Neuronal stem cell (in vitro differentiated cells): ENCODE measurements around the gene SLCO3A1.
A peak's percentile ranks its signal among the peaks of the same experiment; 100 is the strongest.

ENCODE experiments used
- DNase-seq: peaks from one replicate; pipeline ENCODE4 v3.0.0-alpha.2; 2013; ENCODE audit warnings: low spot score
- H2AFZ ChIP-seq: one replicate; pipeline ENCODE4 v1.6.1; 2013; ENCODE audit warnings: mild to moderate bottlenecking, low read length, inconsistent platforms
- H2AK5ac ChIP-seq: 2 replicates; pipeline ENCODE4 v1.6.1; 2013; ENCODE audit warnings: low read depth, mild to moderate bottlenecking, inconsistent platforms, low read length, moderate library complexity, mixed read lengths
- H2BK120ac ChIP-seq: 2 replicates; pipeline ENCODE4 v1.6.1; 2013; ENCODE audit warnings: low read depth, mild to moderate bottlenecking, inconsistent platforms, low read length, moderate library complexity, mixed read lengths
- H2BK12ac ChIP-seq: one replicate; pipeline ENCODE4 v1.6.1; 2013; ENCODE audit warnings: low read length, inconsistent platforms
- H2BK15ac ChIP-seq: 2 replicates; pipeline ENCODE4 v1.6.1; 2013; ENCODE audit warnings: mild to moderate bottlenecking, low read length, inconsistent platforms, mixed read lengths
- H2BK5ac ChIP-seq: one replicate; pipeline ENCODE4 v1.6.1; 2013; ENCODE audit warnings: inconsistent platforms, mild to moderate bottlenecking, low read length, moderate library complexity
- H3K14ac ChIP-seq: one replicate; pipeline ENCODE4 v1.6.1; 2013; ENCODE audit warnings: low read length, inconsistent platforms
- H3K18ac ChIP-seq: 2 replicates; pipeline ENCODE4 v1.6.1; 2013; ENCODE audit warnings: low read length, inconsistent platforms
- H3K23ac ChIP-seq: 2 replicates; pipeline ENCODE4 v1.6.1; 2013; ENCODE audit warnings: low read depth, mild to moderate bottlenecking, mixed read lengths, low read length, inconsistent platforms; ENCODE audit not compliant: poor library complexity
- H3K27ac ChIP-seq: replicated peaks from 3 replicates; pipeline ENCODE4 v1.5.1; 2013; ENCODE audit warnings: low read length, inconsistent platforms
- H3K27me3 ChIP-seq, 3 experiments: 2 replicates each; pipeline ENCODE4 v1.6.1; 2013; ENCODE audit warnings: low read length in 3 of 3, mild to moderate bottlenecking in 2 of 3, inconsistent platforms in 1 of 3, low read depth in 1 of 3, mixed read lengths in 1 of 3, moderate library complexity in 1 of 3; ENCODE audit not compliant: control insufficient read depth in 3 of 3, insufficient read depth in 3 of 3
- H3K36me3 ChIP-seq, 2 donors: replicated peaks in 1 of 2; 2 replicates each; pipeline ENCODE4 v1.6.1; 2013; ENCODE audit warnings: low read length in 2 of 2; ENCODE audit not compliant: control insufficient read depth in 2 of 2, insufficient read depth in 2 of 2
- H3K4ac ChIP-seq: 2 replicates; pipeline ENCODE4 v1.6.1; 2013; ENCODE audit warnings: inconsistent platforms, mild to moderate bottlenecking, low read length, moderate library complexity
- H3K4me1 ChIP-seq, 2 donors: 1 replicate in 1 of 2; 2 replicates in 1 of 2; pipeline ENCODE4 v1.6.1; 2013; ENCODE audit warnings: low read length in 2 of 2, low read depth in 1 of 2; ENCODE audit not compliant: control insufficient read depth in 2 of 2, insufficient read depth in 1 of 2
- H3K4me2 ChIP-seq: one replicate; pipeline ENCODE4 v1.6.1; 2013; ENCODE audit warnings: mild to moderate bottlenecking, low read length, inconsistent platforms; ENCODE audit not compliant: insufficient read depth, poor library complexity, severe bottlenecking
- H3K4me3 ChIP-seq, 2 donors: 2 replicates each; pipeline ENCODE4 v1.5.1; 2013; ENCODE audit warnings: low read length in 2 of 2, mild to moderate bottlenecking in 2 of 2, inconsistent platforms in 1 of 2, moderate library complexity in 1 of 2
- H3K79me1 ChIP-seq: one replicate; pipeline ENCODE4 v1.6.1; 2013; ENCODE audit warnings: low read depth, mild to moderate bottlenecking, inconsistent platforms, low read length, moderate library complexity
- H3K9ac ChIP-seq: one replicate; pipeline ENCODE4 v1.6.1; 2013; ENCODE audit warnings: mild to moderate bottlenecking, low read depth, low read length, inconsistent platforms; ENCODE audit not compliant: poor library complexity
- H3K9me3 ChIP-seq, 2 donors: replicated peaks in 1 of 2; 2 replicates each; pipeline versions ENCODE3 to v1.6.1; 2013; ENCODE audit warnings: low read length in 2 of 2, mild to moderate bottlenecking in 2 of 2, inconsistent platforms in 1 of 2, low read depth in 1 of 2, mixed read lengths in 1 of 2, moderate library complexity in 1 of 2; ENCODE audit not compliant: control insufficient read depth in 2 of 2, insufficient read depth in 1 of 2
- H4K8ac ChIP-seq: one replicate; pipeline ENCODE4 v1.6.1; 2013; ENCODE audit warnings: low read depth, mild to moderate bottlenecking, inconsistent platforms, low read length, moderate library complexity
- H4K91ac ChIP-seq: one replicate; pipeline ENCODE4 v1.6.1; 2013; ENCODE audit warnings: low read length, low read depth, mild to moderate bottlenecking, inconsistent platforms; ENCODE audit not compliant: poor library complexity
- WGBS, 2 donors: extraction: QIAGEN DNeasy Blood & Tissue Kit; methylation state at CpG; one replicate each; pipeline ENCODE4 v1.1.7; 2013; ENCODE audit warnings: missing lambda C conversion rate in 2 of 2, mixed read lengths in 1 of 2; ENCODE audit not compliant: insufficient read length in 2 of 2, insufficient replicate concordance in 1 of 2; ENCODE audit errors: extremely low coverage in 2 of 2; 5-methylcytosine and 5-hydroxymethylcytosine counted together

The SLCO3A1 gene

GRCh38 chr15:92000709-92001108 lies 147.2 kb downstream of the SLCO3A1 start:
- no peak overlapping the region for H2BK15ac ChIP-seq
- no peak overlapping the region for H3K23ac ChIP-seq
- no peak overlapping the region for H3K14ac ChIP-seq
- no peaks in the 10 kb centered on the region for H3K9me3 ChIP-seq
- H3K4me2 ChIP-seq = no peak overlapping the region
- H4K91ac ChIP-seq = no peak overlapping the region
- H3K4ac ChIP-seq = no peak overlapping the region
- no peak overlapping the region for H2BK12ac ChIP-seq
- H2BK120ac ChIP-seq = no peak overlapping the region
- no peak overlapping the region for H2BK5ac ChIP-seq
- no peak overlapping the region for H3K18ac ChIP-seq
- no peaks in the 10 kb centered on the region for H3K79me1 ChIP-seq
- no peaks in the 10 kb centered on the region for H3K36me3 ChIP-seq
- no CpG with 5 or more reads among the region's 6 CpGs for whole genome bisulfite sequencing, 2 donors
- H3K4me1 ChIP-seq = peaks cover 2 to 6% of the 10 kb centered on the region in 2 donors
- no peak overlapping the region for H4K8ac ChIP-seq
- no peaks in the 10 kb centered on the region for H3K27me3 ChIP-seq
- H3K4me3 ChIP-seq = no peak overlapping the region
- no peak overlapping the region for H2AFZ ChIP-seq
- no peak overlapping the region for H2AK5ac ChIP-seq
- peak; percentile 29 for DNase-seq
- no peak overlapping the region for H3K9ac ChIP-seq
- H3K27ac ChIP-seq = no peak overlapping the region

GRCh38 chr15:92001307-92001706 lies 147.8 kb downstream of the SLCO3A1 start:
- Histone ChIP-seq H3K18ac (no peak overlapping the region), H2BK120ac (no peak overlapping the region), H3K23ac (no peak overlapping the region), H3K79me1 (no peaks in the 10 kb centered on the region), H3K27ac (no peak overlapping the region), H3K4ac (no peak overlapping the region), H2AK5ac (no peak overlapping the region), H2BK5ac (no peak overlapping the region), H4K91ac (no peak overlapping the region), H3K9me3 (no peaks in the 10 kb centered on the region), H2BK12ac (no peak overlapping the region), H3K4me2 (no peak overlapping the region), H3K27me3 (no peaks in the 10 kb centered on the region), H2BK15ac (no peak overlapping the region), H3K36me3 (no peaks in the 10 kb centered on the region), H3K9ac (no peak overlapping the region), H2AFZ (no peak overlapping the region), H4K8ac (no peak overlapping the region), H3K14ac (no peak overlapping the region), H3K4me1 (peaks cover 2 to 7% of the 10 kb centered on the region in 2 donors), H3K4me3 (no peak overlapping the region)
- DNase-seq = no peak
- WGBS, 2 donors = no CpG with 5 or more reads among the region's 1 CpG

DNA sequence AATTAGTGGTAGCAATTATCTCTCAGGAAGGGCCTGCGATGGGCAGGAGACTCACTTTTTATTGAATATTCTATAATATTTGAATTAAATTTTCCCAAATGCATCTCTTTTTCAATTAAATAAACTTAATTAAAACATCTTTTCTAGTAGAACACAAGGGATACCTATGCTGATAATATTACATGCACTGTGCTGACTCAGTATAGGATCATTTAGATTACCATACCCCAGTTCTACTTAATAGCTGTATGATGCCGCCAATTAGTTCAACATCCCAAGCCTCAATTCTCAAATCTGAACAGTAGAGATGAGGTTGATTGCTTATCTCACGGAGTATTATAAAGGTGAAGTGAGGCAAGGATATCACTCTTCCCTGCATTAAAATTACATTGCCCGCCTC lies 149.2 kb downstream of the SLCO3A1 start:
- Histone ChIP-seq H4K91ac (no peak overlapping the region), H2BK120ac (no peak overlapping the region), H2AFZ (no peak overlapping the region), H3K4me2 (no peak overlapping the region), H4K8ac (no peak overlapping the region), H3K79me1 (no peaks in the 10 kb centered on the region), H3K4me1 (peaks cover 2 to 7% of the 10 kb centered on the region in 2 donors), H2BK15ac (no peak overlapping the region), H2BK12ac (no peak overlapping the region), H2AK5ac (no peak overlapping the region), H3K18ac (no peak overlapping the region), H3K9ac (no peak overlapping the region), H3K27ac (no peak overlapping the region), H2BK5ac (no peak overlapping the region), H3K27me3 (no peaks in the 10 kb centered on the region), H3K23ac (no peak overlapping the region), H3K14ac (no peak overlapping the region), H3K9me3 (no peaks in the 10 kb centered on the region), H3K4ac (no peak overlapping the region), H3K4me3 (no peak overlapping the region), H3K36me3 (no peaks in the 10 kb centered on the region)
- no CpG with 5 or more reads among the region's 4 CpGs for WGBS, 2 donors
- no peak for DNase-seq

DNA sequence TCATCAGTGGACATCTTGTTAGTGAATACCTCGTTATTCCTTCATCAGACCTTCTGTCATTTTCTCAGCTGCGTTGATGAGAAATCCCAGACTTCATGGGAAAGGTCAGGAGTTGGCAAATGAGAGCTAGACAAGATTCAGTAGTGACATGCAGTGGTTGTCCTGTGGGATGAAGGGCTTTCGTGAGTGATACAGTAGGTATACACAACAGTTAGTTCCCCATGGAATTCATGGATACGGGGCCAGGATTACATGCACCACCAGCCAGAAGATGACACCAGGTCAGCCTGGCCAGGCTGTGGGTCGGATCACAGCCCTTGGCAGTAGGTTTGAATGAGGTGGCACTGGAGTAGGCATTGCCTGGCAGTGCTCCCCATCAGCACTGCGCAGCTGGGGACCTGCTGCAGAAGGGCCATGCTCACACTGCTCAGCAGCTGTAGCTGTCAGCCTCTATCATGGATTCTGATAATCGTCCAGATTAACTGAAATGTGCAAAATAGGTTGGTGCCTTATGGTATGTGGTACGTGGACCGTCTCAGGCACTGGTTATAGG lies 150.1 kb downstream of the SLCO3A1 start:
- Histone ChIP-seq H3K9ac (no peak overlapping the region), H3K27ac (no peak overlapping the region), H3K36me3 (no peaks in the 10 kb centered on the region), H2BK120ac (no peak overlapping the region), H3K4me2 (no peak overlapping the region), H4K91ac (no peak overlapping the region), H3K18ac (no peak overlapping the region), H3K9me3 (no peaks in the 10 kb centered on the region), H2BK5ac (no peak overlapping the region), H3K79me1 (no peaks in the 10 kb centered on the region), H3K14ac (no peak overlapping the region), H3K4me3 (no peak overlapping the region), H3K23ac (no peak overlapping the region), H4K8ac (peak overlapping the region; percentile 52), H2AFZ (no peak overlapping the region), H3K4me1 (peaks cover 2 to 7% of the 10 kb centered on the region in 2 donors), H2BK15ac (no peak overlapping the region), H3K4ac (no peak overlapping the region), H3K27me3 (no peaks in the 10 kb centered on the region), H2BK12ac (no peak overlapping the region), H2AK5ac (no peak overlapping the region)
- no peak for DNase-seq
- WGBS, 2 donors = no CpG with 5 or more reads among the region's 9 CpGs
